DND-41 (cell line): ENCODE results near the gene SRPK2.

Experiments used
- CTCF ChIP-seq: IDR thresholded peaks from 2 replicates; pipeline ENCODE4 v1.5.1; 2012; ENCODE audit warnings: borderline replicate concordance, low read length, moderate library complexity, mild to moderate bottlenecking; ENCODE audit not compliant: poor library complexity, severe bottlenecking; ENCODE audit errors: extremely low read depth
- EZH2 ChIP-seq: IDR thresholded peaks from 3 replicates; pipeline ENCODE4 v1.6.1; 2012; ENCODE audit warnings: borderline replicate concordance, low read depth, mild to moderate bottlenecking, moderate library complexity, low read length, inconsistent platforms; ENCODE audit not compliant: severe bottlenecking

- TF ChIP-seq CTCF, result no peak
- no peak for TF ChIP-seq EZH2
Measured at GRCh38 chr7:105137898-105138297, 250.8 kb downstream of the SRPK2 start.
